MCF 10A (cell line): ENCODE data around the gene AP4E1. TPM values are rescaled to one million over a fixed set of nuclear protein-coding genes. Genes with fewer than 3 reads are reported as not detected.
A peak's percentile ranks its signal among the peaks of the same experiment; 100 is the strongest.

Experiments used
- BruUV-seq: library from RNA; stranded (reverse); fragments of 400-500 nt; replicated peaks from 2 replicates; lab custom pipeline; 2021; lab: Mats Ljungman, UMichigan
- CTCF ChIA-PET: fragments of 300-600 bp; sonication (Branson Sonifier 250); formaldehyde crosslinking; extraction: SDS; loops from one replicate; lab custom pipeline; 2021; ENCODE audit warnings: antibody characterized with exemption, inconsistent platforms; lab: Yijun Ruan, JAX
- POLR2A ChIA-PET: fragments of 300-600, 350-650 bp; sonication (Branson Sonifier 250); formaldehyde crosslinking; extraction: SDS; loops from one replicate; lab custom pipeline; 2020; ENCODE audit warnings: antibody characterized with exemption, inconsistent platforms; lab: Yijun Ruan, JAX
- DNase-seq: peaks from one replicate; pipeline ENCODE4 v3.0.0-alpha.2; 2018; ENCODE audit not compliant: unreplicated experiment
- H3K27ac Mint-ChIP-seq: one replicate; pipeline ENCODE4 v1.8.0; 2022; ENCODE audit warnings: mild to moderate bottlenecking, low read depth, mixed read lengths; ENCODE audit not compliant: unreplicated experiment
- H3K27me3 Mint-ChIP-seq: one replicate; pipeline ENCODE4 v1.8.0; 2022; ENCODE audit warnings: mixed read lengths; ENCODE audit not compliant: insufficient read depth, unreplicated experiment
- H3K36me3 Mint-ChIP-seq: one replicate; pipeline ENCODE4 v1.8.0; 2022; ENCODE audit warnings: mild to moderate bottlenecking, moderate library complexity, mixed read lengths; ENCODE audit not compliant: insufficient read depth, unreplicated experiment
- H3K4me1 Mint-ChIP-seq: one replicate; pipeline ENCODE4 v1.8.0; 2022; ENCODE audit warnings: mixed read lengths; ENCODE audit not compliant: insufficient read depth, unreplicated experiment
- H3K4me3 Mint-ChIP-seq: one replicate; pipeline ENCODE4 v1.8.0; 2022; ENCODE audit warnings: mild to moderate bottlenecking, moderate library complexity, mixed read lengths; ENCODE audit not compliant: unreplicated experiment
- H3K9me3 Mint-ChIP-seq: one replicate; pipeline ENCODE4 v1.8.0; 2022; ENCODE audit warnings: mixed read lengths; ENCODE audit not compliant: unreplicated experiment
- CTCF ChIP-seq: fragments of 200-600 bp; IDR thresholded peaks from one replicate; pipeline ENCODE4 v1.8.0; 2022; ENCODE audit warnings: antibody characterized with exemption, mild to moderate bottlenecking; ENCODE audit not compliant: unreplicated experiment
- intact Hi-C: fragments of 100-400 bp; cut with micrococcal nuclease; formaldehyde crosslinking; loops from 2 replicates; pipeline ENCODE4 v1.14.1; 2022
- total RNA-seq: library from RNA; stranded (reverse); gene quantifications from 2 replicates; pipeline ENCODE4 v1.2.3, GENCODE V29; 2022

The AP4E1 gene
- total RNA-seq, 1 experiment from 2014 or later: 28.2 TPM

- POLR2A ChIA-PET: interaction anchor here (1.6 kb wide), 1 partner anchor 13 kb away, joined by 3 read pairs; no protein-coding TSS in a partner anchor
- Mint-ChIP-seq H3K4me3 (no peak overlapping the region), H3K27ac (no peak overlapping the region), H3K27me3 (no peaks in the 10 kb centered on the region), H3K36me3 (peaks cover 48% of the 10 kb centered on the region), H3K4me1 (peaks cover 8% of the 10 kb centered on the region), H3K9me3 (no peaks in the 10 kb centered on the region)
- intact Hi-C loops: no loop called here
- CTCF ChIA-PET: interaction anchor here (0.7 kb wide), 1 partner anchor 288 kb away, joined by 3 read pairs; no protein-coding TSS in a partner anchor
- TF ChIP-seq CTCF: no peak
- DNase-seq: no peak
- BruUV-seq: no TSS peak
Observed at GRCh38 chr15:51007131-51007666, 98.7 kb downstream of the AP4E1 start.

- DNase-seq: no peak
- Mint-ChIP-seq H3K27me3 (no peaks in the 10 kb centered on the region), H3K27ac (no peak overlapping the region), H3K4me1 (no peaks in the 10 kb centered on the region), H3K9me3 (no peaks in the 10 kb centered on the region), H3K4me3 (no peak overlapping the region), H3K36me3 (peaks cover 30% of the 10 kb centered on the region)
- POLR2A ChIA-PET: interaction anchor here (1.1 kb wide), 1 partner anchor 13 kb away, joined by 4 read pairs; no protein-coding TSS in a partner anchor
- no peak for TF ChIP-seq CTCF
- CTCF ChIA-PET: no interaction called here
- no TSS peak for BruUV-seq
- intact Hi-C loops: no loop called here
Observed at GRCh38 chr15:51011212-51011611, 102.7 kb downstream of the AP4E1 start.

GRCh38 chr15:51016615-51017014 is 108.1 kb downstream of the AP4E1 start:
- TF ChIP-seq CTCF: no peak
- Mint-ChIP-seq H3K4me3 (no peak overlapping the region), H3K36me3 (no peaks in the 10 kb centered on the region), H3K9me3 (peaks cover 14% of the 10 kb centered on the region), H3K4me1 (peaks cover 6% of the 10 kb centered on the region), H3K27me3 (no peaks in the 10 kb centered on the region), H3K27ac (peak overlapping the region; percentile 87)
- CTCF ChIA-PET: interaction anchor here (0.6 to 1.1 kb wide), 3 partner anchors 11 to 445 kb away, joined by 3 read pairs; no protein-coding TSS in a partner anchor
- intact Hi-C loops: no loop called here
- POLR2A ChIA-PET: interaction anchor here (0.6 kb wide), 1 partner anchor 287 kb away, joined by 3 read pairs; no protein-coding TSS in a partner anchor
- no TSS peak for BruUV-seq
- DNase-seq: no peak

- H3K27ac Mint-ChIP-seq: no peak overlapping the region
- peaks cover 6% of the 10 kb centered on the region for H3K36me3 Mint-ChIP-seq
- BruUV-seq: no TSS peak
- H3K27me3 Mint-ChIP-seq: no peaks in the 10 kb centered on the region
- H3K4me1 Mint-ChIP-seq: peaks cover 6% of the 10 kb centered on the region
- H3K4me3 Mint-ChIP-seq: no peak overlapping the region
- ChIA-PET POLR2A (interaction anchor here (0.7 kb wide), 1 partner anchor 13 kb away, joined by 3 read pairs; no protein-coding TSS in a partner anchor), CTCF (no interaction called here)
- peaks cover 14% of the 10 kb centered on the region for H3K9me3 Mint-ChIP-seq
- no peak for DNase-seq
- no peak for TF ChIP-seq CTCF
- intact Hi-C loops: no loop called here
Observed at GRCh38 chr15:51022206-51022605, 113.7 kb downstream of the AP4E1 start.
